GM18517 (cell line): ENCODE measurements around the gene LRMDA.
"Not testable (repeated sequence)": the region's sequence is repeated elsewhere in the genome, so short reads cannot be mapped to it uniquely, and the experiment has no call there.

Experiments used
- ATAC-seq: cut with Tn5 transposase; IDR thresholded peaks from one replicate; pipeline ENCODE4 v1.9.1; 2021; ENCODE audit warnings: mild to moderate bottlenecking, moderate library complexity; ENCODE audit not compliant: unreplicated experiment

LRMDA gene

DNA sequence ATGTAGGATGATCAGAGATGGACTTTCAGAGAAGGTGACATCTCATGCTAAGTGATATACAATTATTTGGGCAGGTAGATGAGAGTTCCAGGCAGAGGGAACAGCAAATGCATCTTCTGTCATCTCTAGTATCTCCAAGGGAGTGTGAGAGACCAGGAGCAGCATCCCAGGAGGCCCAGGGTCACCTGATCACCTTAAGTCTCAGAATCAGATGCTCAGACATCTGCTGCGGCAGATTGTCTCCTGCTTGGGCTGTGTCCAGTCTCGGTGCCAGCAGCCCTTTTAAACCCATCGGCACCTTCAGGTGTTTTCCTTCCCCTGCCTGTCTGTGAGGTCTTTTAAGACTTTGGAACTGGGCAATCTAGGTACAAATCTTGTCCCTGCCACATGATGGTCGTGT, 690.6 kb downstream of the LRMDA start:
- no peak for ATAC-seq

DNA sequence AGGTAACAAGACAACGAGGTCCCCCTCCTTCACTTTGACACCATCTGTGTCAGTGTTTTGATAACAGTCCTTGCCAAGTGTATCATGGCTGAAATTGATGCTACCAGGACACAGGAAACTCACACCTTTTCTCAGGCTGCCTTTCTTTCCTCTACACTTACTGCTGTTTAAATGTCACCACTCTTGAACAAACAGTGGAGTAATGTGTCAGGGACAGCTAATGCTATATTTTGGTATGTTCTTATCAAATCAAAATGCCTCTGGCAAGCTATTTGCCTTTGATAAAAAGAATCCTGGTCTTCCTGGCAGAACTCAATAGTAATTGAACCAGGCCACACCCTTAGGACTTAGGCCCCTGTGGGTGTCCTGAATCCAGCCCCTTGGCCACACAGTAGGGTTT, 692.9 kb downstream of the LRMDA start:
- ATAC-seq = no peak

DNA sequence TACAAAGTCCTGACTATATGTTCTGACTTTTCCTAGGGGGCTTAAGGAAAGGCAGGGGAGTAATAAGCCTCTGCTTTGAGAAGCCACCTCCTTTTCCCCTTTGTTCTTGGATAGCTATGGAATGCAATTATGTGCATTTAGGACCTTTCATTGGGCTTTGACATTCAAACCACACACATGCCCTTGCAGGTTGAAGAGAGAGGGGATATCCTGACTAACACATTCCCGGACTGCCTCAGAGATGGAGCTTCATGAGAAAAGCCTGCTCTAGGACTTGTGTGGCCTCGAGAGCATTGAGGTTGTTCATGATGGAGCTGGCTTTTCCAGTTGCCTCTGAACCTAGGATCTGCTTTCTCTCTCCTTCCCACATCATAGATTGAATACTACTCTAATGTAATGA, 694.5 kb downstream of the LRMDA start:
- no peak for ATAC-seq

DNA sequence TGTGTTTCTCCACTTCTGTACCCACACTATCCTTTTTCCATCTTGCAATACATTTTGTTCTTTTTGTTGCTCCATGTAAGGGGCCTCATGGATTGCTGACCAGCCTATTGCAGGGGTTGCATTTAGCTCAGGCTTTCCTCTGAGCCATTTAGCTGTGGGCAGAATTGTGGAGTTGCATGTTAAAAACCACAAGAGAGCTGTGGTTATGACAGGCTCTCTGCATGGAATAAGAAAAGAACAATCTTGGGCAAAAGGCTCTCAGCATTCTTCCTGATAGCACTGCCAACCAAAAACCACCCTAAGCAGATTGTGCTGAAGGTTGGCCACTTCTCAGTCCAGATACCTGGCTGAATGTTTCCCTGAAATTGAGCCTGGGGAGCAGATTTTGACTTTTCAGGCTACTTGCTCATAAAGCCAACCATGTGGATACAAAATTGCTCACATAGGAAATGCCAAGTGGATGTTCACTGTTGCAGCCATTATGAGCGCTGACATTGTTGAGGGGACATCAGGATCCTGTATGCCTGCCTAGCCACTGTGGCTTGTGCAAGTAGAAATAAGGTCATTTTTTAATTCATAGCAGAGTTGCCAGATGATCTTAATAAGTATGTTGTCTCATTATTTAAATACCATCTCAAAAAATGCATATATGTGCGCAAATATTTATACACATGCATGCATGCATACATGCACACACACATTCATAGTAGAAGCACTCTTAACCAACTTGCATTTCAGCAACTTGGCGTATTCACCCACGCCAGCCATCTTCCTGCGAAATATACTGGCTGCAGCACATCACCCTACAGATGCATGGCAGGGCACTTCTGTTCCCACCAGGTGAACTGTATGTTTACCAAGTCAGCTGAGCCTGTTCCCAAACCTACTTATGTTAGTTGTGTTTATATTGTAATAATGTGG, 695.4 kb downstream of the LRMDA start:
- ATAC-seq = no peak

DNA sequence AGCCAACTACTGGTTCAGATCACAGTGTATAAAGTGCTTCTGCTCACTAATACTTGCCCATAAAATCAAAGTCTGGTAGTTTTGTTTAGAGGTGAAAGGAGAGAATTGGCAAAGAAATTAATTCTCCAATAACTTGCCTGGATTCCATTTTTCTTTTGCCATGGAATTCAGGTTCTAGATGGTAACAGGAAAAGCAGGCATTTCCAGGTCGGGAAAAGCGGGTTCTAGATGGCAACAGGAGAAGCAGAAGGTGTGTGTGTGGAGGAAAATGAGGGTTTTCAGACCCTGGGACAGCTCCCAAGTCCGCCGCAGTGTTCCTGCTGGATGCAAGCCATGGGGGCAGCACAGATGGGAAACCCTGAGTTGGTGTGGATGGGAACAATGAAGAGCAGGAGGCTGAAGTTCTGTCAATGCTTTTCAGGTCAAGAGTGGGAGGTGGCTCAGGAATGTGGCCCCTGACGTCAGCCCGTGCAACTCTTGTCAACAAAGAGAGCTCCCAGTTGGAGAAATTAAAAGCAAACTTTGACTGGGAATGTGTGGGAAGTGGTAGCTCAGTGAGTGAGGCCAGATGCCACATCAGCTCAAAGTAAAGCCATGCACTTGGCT, 696.7 kb downstream of the LRMDA start:
- ATAC-seq = no peak

DNA sequence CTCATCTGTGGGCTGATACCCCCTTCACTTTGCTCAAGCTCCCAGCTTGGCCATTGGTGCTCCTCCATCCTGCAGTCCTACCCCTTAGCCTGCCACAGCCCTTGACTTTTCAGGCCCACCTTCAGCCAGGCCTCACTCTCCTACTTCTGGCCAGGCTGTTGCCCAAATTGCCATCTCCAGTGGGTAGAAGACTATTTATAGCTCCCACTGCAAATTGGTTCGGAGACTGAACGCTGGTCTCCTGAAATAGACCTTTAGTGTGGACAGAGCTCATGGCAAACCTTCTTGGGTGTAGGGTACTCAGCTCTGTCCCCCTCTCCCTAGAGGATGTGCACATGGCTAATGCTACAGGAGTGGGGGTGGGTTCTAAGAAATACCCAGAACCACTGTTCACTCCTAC, 697.8 kb downstream of the LRMDA start:
- ATAC-seq = no peak

DNA sequence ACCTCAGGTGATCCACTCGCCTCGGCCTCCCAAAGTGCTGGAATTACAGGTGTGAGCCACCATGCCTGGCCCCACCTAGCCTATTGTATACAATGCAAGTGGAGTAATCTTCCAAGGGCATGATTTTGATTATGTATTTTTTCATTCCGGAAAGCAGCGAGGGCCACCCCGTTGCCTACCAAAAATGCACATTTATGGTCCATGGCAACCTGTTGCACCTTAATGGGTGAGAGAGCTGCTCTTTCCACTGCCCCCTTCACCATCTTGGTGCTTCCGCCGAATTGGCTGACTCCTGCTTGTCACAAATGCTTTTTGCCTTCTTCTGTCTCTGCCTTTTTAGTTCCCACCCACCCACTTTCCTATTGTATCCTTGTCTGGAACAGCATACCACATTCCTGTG, 699.5 kb downstream of the LRMDA start:
- ATAC-seq = no peak

DNA sequence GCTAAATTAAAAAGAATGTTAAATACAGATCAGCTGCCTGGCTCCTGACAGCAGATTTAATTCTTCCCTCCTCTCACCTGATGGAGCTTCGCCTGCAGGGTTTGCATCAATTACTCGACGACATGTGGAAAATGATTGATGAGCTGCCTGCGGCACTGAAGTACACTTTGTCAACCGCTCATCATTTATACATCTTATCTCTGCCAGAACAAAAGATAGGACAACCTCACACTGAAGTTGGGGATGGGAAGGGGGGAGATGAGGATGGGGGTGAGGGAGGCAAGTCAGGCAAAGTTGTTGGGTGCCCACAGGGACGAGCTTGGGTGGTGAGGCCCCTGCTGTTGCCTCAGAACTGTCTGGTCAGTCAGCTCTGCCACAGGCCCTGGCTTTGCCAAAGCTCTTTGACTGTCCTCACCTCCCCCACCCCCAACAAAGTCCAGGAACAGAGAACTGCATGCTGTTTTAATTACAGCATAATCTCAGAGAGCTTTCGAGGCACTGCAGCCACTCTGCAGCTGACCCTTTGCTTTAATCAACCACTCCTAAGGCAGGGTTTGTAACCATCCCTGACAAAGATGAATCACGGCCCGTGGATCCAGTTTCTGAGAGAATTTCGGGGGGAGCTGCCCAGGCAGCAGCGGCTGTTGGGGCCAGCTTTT, 702.3 kb downstream of the LRMDA start:
- ATAC-seq = no peak

DNA sequence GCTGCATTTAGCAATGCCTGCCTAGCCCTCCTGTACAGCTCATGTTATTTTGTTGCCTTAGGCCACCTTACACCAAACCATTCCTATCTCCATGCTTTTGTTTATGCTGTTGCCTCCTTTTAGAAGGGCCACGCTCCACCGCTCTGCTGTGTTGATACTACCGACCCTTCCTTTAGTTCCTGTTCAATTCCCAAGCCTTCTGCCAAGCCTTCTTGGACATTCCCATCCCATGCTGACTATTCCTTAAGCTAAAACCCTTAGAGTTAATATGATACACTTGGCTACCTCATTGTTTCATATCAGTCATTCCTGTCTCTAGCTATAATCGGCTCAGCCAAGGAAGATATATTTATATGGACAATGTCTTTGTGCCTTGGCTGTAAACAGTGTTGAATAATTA, 705.5 kb downstream of the LRMDA start:
- ATAC-seq = no peak

DNA sequence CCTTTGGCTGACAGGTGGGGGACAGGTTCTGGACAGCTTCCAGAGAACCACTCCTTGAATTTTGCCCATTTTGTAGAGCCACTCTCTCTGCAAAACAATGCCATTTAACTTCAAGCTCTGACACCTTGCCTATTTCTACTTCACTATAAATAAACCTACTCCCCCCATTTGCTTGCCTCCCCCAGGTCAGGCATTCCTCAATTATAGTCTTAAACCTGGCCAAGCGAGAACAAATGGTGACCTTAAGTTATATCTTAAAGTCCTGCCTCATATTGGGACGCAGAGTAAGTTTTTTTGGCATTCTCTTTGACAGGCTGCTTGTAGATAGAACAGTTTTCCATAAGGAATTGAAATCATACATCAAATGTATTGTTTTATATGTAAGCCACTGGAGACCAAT, 706.9 kb downstream of the LRMDA start:
- ATAC-seq = no peak

DNA sequence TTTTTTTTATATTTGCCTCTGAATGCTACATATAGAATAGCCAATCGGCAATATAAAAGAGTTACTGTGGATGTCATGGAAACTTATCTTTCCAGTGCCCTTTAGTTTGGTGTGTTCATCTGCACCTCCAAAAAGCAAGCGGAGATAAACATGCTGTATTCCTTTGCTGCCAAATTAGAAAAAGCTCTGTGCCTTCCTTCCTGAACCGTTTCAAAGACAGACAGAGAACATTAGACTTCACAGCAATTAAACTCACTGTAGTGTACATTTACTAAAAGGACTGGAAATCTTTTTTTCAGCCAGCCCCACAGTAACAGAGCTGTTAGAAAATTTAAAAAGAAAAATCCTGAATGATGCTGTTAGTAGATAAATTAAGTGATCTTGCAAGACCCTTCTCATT, 707.5 kb downstream of the LRMDA start:
- no peak for ATAC-seq

DNA sequence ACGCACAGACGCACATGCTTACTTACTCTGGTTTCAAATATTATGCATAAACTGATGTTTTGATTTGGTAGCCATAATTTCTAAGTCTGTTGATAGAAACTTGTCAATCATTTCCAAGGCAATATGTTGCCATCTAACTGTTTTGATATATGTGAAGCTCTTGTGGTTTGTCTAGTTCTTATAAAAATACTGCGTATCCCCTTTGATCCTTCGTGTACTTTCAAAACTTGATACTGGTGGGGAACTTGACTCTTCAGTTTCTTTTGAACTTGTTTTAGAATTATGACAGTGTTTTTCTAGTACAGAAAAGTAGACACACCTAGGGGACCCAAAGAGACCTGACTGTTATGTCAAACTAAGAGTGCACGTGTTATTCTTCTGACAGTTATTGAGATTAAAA, 708.0 kb downstream of the LRMDA start:
- ATAC-seq = no peak

DNA sequence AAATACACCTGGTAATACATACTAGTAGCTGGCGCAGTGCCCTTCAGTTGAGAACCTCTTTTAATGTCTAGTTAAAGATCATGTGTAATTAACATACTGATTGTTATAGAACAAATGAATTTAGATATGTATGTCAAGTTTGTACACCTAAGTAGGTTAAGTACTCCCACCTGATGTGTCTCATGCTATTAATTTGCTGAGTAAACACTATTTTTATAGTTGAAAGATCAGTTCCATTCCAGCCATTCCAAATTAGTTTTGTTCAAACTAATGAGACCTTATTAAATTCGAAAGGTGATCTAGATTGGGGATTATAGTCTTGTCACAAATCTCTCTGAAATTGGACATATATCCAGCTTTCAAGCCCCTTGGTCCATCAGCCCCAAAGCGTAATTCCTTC, 710.0 kb downstream of the LRMDA start:
- no peak for ATAC-seq

DNA sequence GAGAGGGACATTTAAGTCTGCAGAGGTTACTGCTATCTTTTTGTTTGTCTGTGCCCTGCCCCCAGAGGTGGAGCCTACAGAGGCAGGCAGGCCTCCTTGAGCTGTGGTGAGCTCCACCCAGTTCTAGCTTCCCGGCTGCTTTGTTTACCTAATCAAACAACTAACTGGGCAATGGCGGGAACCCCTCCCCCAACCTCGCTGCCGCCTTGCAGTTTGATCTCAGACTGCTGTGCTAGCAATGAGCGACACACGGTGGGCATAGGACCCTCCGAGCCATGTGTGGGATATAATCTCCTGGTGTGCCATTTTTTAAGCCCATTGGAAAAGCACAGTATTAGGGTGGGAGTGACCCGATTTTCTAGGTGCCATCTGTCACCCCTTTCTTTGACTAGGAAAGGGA, 716.8 kb downstream of the LRMDA start:
- ATAC-seq = not testable (repeated sequence)

DNA sequence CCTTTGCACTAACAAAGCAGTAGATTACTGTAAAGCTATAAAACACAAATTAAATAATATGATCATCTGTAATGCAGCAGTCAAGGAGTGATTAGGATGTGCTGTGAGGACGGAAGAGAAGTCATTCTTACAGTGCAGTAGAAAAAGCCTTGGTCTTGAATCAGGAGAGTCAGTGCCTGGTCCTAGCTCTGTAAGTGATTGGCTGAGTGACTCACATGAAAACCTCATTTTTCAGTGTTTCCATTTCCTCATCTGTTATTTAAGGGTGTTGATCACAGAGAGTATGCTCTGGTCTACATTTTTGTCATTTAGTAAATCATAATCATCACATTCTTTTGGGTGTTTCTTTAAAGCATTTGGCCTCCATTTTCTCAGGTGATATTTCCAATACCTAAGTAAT, 717.8 kb downstream of the LRMDA start:
- no peak for ATAC-seq

DNA sequence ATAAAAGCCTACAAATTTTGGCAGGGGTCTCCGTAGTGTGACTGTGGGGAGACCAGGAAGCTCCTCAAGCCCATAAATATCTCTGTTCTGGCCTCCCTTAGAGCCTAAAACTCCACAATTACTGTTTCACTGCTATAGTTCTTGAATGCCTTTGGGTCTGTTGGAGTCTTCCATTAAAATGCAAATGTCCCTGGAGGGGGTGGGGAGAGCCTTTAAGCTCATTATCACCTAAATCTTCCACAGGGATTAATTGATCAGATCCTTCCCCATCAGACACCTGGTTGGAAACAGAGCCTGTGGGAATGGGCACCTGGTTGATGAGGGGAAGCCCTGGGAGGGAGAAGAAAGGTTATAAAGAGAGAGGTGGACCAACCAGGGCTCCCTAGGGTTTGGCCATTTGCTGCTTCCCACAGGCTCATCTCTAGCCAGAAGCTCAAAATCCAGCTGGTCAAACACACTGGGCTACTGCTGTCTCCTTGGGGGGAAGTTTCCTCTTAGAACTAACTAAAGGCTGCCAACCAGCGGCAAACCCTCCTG, 718.2 kb downstream of the LRMDA start:
- ATAC-seq = no peak

DNA sequence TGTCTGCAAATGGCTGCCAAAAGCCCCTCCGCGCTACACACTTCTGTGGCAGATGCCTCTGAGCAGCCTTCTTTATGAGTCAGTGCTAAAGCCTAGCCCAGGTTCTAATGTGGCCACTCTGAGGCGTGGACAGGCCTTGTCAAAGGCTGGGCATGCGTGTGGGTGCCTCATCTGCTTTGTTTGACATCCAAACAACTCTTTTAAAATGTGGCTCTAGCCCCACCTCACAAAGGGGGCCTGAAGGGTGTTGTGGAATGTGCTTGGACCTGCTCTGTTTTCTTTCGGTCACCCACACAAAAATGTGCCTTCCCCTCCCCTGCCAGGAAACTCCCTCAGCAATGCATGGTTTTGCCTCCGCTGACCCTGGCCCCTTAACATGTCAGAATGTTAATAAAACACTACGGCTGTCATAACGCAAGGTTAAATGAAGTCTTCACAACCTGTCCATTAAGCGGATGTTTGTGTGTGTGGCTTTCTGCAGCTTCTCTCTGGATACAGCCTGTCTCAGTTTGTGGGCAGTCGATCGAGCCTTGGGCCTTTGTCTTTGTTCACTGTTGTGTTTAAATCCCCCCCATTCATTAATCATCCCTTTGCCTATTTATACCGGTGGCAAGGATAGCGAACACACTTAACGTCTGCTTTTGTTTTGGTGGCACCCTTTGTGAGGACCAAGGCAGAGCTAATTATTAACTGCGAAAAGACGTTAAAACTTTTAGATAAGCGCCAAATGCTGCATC, 718.9 kb downstream of the LRMDA start:
- ATAC-seq = no peak

DNA sequence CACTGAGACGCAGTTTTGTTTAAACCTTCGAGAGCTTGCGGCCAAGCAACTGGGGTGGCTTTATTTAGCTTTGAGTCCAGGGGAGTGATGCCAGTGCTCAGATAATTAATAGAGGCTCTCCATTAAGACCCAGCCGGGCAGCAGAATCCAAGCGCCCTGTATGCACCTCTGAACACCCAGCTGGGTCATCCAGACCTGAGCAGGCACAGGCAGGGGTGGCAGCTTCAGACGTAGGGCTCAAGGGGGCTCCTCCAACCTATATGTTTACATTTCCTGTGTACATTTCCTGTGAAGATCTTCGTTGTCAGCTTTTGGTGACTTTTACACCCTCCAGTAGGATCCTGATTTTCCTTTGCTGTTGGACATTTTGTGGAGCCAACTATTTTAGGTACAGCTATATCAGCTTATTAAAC, 719.5 kb downstream of the LRMDA start:
- no peak for ATAC-seq

DNA sequence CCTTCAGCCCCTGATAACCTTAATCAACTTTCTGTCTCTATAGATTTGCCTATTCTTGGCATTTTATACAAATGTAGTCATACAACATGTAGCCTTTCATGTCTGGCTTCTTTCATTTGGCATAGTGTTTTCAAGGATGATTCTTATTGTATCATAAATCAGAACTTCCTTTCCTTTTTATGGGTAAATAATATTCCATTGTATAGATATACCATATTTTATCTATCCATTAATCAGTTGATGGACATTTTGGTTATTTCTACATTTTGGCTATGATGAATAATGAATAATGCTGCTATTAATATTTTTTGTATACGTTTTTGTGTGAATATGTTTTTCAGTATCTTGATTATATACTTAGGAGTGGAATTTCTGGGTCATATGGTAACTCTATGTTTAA, 720.8 kb downstream of the LRMDA start:
- ATAC-seq = no peak

DNA sequence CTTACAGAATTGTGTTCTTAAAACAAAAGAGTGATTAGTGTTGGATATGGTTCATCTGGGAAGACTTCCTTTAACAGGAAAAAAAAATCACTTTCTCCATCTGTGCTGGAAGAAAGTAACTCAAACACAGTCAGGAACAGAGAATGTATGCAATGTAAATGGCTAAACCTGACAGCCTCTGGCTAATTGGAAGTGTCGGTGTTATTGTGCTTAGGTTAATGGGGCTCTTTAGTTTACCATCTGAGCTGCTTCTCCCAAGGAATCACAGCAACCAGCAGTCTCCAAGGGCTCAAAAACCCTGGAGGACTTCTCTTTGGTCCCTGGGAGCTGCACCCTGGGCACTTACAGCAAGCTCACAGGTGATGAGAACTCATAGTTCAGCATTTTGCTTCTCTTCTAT, 724.5 kb downstream of the LRMDA start:
- ATAC-seq = no peak
